Body of pancreas (tissue), 4 donors: ENCODE measurements around the gene DAB2. TPM values are rescaled to one million over a fixed set of nuclear protein-coding genes. Genes with fewer than 3 reads are reported as not detected.

Experiments used
- ATAC-seq: fragments of 150-250 bp; one replicate; pipeline ENCODE4 v1.9.1; 2016
- DNase-seq, 4 donors: peaks; one replicate each; pipeline ENCODE4 v3.0.0-alpha.2; 2019
- H3K27ac ChIP-seq, 4 donors: fragments of 200-600 bp; sonication (generic); 1 replicate in 3 of 4; 2 replicates in 1 of 4; pipeline versions ENCODE4 v1.5.1 to v1.6.1; 2016 to 2019; ENCODE audit warnings: mild to moderate bottlenecking in 1 of 4, mixed read lengths in 1 of 4, moderate library complexity in 1 of 4
- H3K27me3 ChIP-seq, 2 donors: fragments of 200-600 bp; sonication (generic); one replicate each; pipeline ENCODE4 v1.6.0; 2016; ENCODE audit warnings: mild to moderate bottlenecking in 1 of 2
- H3K36me3 ChIP-seq, 2 donors: fragments of 200-600 bp; sonication (generic); replicated peaks in 1 of 2; 2 replicates each; pipeline ENCODE4 v1.5.1; 2016; ENCODE audit warnings: low read depth in 2 of 2; ENCODE audit not compliant: insufficient read depth in 1 of 2
- H3K4me1 ChIP-seq: fragments of 200-600 bp; sonication (generic); one replicate; pipeline ENCODE4 v1.6.0; 2016
- H3K4me3 ChIP-seq, 2 donors: fragments of 200-600 bp; sonication (generic); 1 replicate in 1 of 2; 2 replicates in 1 of 2; pipeline ENCODE4 v1.5.1; 2016 to 2019
- H3K9me3 ChIP-seq, 3 donors: fragments of 200-600 bp; sonication (generic); 1 replicate in 2 of 3; 2 replicates in 1 of 3; pipeline ENCODE4 v1.5.1; 2016
- POLR2A ChIP-seq, 3 donors: fragments of 450-650 bp; IDR thresholded peaks; one replicate each; pipeline ENCODE4 v1.6.1; 2016; ENCODE audit warnings: antibody characterized with exemption in 3 of 3, mild to moderate bottlenecking in 2 of 3
- WGBS, 2 donors: methylation state at CpG; one replicate each; pipeline ENCODE4 v1.1.5; 2017; 5-methylcytosine and 5-hydroxymethylcytosine counted together
- intact Hi-C: fragments of 100-400 bp; cut with DNase I; formaldehyde crosslinking; loops from one replicate; pipeline ENCODE4 v1.15.1; 2023
- total RNA-seq, 2 donors: library from RNA; depleted of rRNA; stranded (reverse); fragments of >200 nt; gene quantifications; one replicate each; pipeline ENCODE4 v1.1.0, GENCODE V29; 2016
- TF ChIP-seq, protein P1 (sequence below), 7 experiments: fragments of 450-650 bp in 4 of 7; fragments of 200-600 bp in 3 of 7; sonication (generic) in 3 of 7; IDR thresholded peaks; one replicate each; pipeline ENCODE4 v1.5.1; 2016 to 2019; ENCODE audit warnings: antibody characterized with exemption in 7 of 7

DAB2 gene
- total RNA-seq, 2 donors from 2014 or later = 33.9 to 39.4 TPM

GRCh38 chr5:39396843-39397242 is 27.9 kb downstream of the DAB2 start:
- ATAC-seq (no peak), DNase-seq (no peak)
- Histone ChIP-seq H3K4me1 (peaks cover 10% of the 10 kb centered on the region), H3K27ac (no peak overlapping the region), H3K9me3 (no peaks in the 10 kb centered on the region), H3K27me3 (no peaks in the 10 kb centered on the region), H3K36me3 (no peaks in the 10 kb centered on the region), H3K4me3 (no peak overlapping the region)
- 25 to 50% methylated on average over 1 to 3 of the region's 3 CpGs for WGBS, 2 donors
- intact Hi-C loops = no loop called here
- TF ChIP-seq, protein P1, sequence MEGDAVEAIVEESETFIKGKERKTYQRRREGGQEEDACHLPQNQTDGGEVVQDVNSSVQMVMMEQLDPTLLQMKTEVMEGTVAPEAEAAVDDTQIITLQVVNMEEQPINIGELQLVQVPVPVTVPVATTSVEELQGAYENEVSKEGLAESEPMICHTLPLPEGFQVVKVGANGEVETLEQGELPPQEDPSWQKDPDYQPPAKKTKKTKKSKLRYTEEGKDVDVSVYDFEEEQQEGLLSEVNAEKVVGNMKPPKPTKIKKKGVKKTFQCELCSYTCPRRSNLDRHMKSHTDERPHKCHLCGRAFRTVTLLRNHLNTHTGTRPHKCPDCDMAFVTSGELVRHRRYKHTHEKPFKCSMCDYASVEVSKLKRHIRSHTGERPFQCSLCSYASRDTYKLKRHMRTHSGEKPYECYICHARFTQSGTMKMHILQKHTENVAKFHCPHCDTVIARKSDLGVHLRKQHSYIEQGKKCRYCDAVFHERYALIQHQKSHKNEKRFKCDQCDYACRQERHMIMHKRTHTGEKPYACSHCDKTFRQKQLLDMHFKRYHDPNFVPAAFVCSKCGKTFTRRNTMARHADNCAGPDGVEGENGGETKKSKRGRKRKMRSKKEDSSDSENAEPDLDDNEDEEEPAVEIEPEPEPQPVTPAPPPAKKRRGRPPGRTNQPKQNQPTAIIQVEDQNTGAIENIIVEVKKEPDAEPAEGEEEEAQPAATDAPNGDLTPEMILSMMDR (IDR thresholded peaks at IDR 0.05) = no peak
- no peak for TF ChIP-seq POLR2A (IDR thresholded peaks at IDR 0.05)

- Histone ChIP-seq H3K27ac (no peak overlapping the region), H3K36me3 (no peaks in the 10 kb centered on the region), H3K9me3 (no peaks in the 10 kb centered on the region), H3K4me1 (peaks cover 2% of the 10 kb centered on the region), H3K27me3 (no peaks in the 10 kb centered on the region), H3K4me3 (no peak overlapping the region)
- TF ChIP-seq, protein P1 (IDR thresholded peaks at IDR 0.05) = no peak
- no peak for TF ChIP-seq POLR2A (IDR thresholded peaks at IDR 0.05)
- DNase-seq (no peak), ATAC-seq (no peak)
- intact Hi-C loops = no loop called here
Observed at GRCh38 chr5:39395521-39395920, 29.3 kb downstream of the DAB2 start.

DNA sequence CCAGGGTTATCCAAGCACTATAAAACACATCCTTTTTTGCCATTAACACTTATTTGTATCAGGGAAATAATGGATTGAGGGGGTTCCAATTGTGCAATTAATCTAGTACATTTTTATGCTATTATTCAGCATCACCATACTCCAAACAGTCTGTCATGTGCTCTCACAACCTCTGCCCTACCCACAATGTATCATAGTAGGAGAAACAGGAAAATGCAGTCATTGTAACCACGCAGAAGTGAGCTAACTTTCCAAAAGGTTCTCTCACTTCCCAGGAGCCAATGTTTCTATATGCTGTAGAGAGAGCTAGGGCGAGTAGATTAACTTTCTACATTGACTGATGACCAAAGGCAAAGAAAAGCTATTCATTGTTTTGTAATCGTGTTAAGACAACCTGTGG is 29.8 kb downstream of the DAB2 start:
- ATAC-seq = no peak

GRCh38 chr5:39390945-39391344 is 33.8 kb downstream of the DAB2 start:
- DNase-seq = no peak
- WGBS, 2 donors = 87 to 90% methylated on average over 3 of the region's 3 CpGs
- no peaks in the 10 kb centered on the region for H3K9me3 ChIP-seq
- no peak for TF ChIP-seq POLR2A (IDR thresholded peaks at IDR 0.05)
- TF ChIP-seq, protein P1 (IDR thresholded peaks at IDR 0.05) = no peak
- intact Hi-C loops = no loop called here
- no peaks in the 10 kb centered on the region for H3K27me3 ChIP-seq
- H3K27ac ChIP-seq = no peak overlapping the region
- no peaks in the 10 kb centered on the region for H3K36me3 ChIP-seq
- no peak for ATAC-seq
- no peaks in the 10 kb centered on the region for H3K4me1 ChIP-seq
- H3K4me3 ChIP-seq = no peak overlapping the region

More for the DNA sequence above, 29.8 kb downstream of the DAB2 start:
- no peak for TF ChIP-seq POLR2A (IDR thresholded peaks at IDR 0.05)
- TF ChIP-seq, protein P1 (IDR thresholded peaks at IDR 0.05) = no peak
- Histone ChIP-seq H3K36me3 (no peaks in the 10 kb centered on the region), H3K4me3 (no peak overlapping the region), H3K4me1 (no peaks in the 10 kb centered on the region), H3K27ac (no peak overlapping the region), H3K9me3 (no peaks in the 10 kb centered on the region), H3K27me3 (no peaks in the 10 kb centered on the region)
- intact Hi-C loops = no loop called here
- WGBS, 2 donors = 22 to 30% methylated on average over 3 of the region's 3 CpGs
- DNase-seq = no peak

DNA sequence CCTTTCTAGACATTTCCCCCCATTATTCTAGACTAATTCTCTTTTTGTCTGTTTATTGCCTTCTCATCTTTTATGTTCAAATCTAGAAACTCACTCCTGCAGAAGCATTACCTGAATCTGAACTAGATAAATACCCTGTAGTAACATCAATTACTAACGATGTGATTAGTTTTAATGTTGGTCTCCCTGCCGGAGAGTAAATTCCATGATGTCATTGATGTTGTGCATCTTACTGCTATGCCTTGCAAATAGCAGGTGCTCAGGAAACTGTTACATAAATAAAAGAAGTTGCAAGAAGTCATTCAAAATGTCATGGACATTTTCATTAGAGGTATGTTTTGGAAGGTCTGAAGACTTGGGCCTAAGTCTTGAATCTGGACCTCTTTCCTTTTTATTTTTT is 37.5 kb downstream of the DAB2 start:
- Histone ChIP-seq H3K36me3 (peaks cover 0 to 2% of the 10 kb centered on the region in 2 donors), H3K27me3 (no peaks in the 10 kb centered on the region), H3K27ac (no peak overlapping the region), H3K4me3 (no peak overlapping the region), H3K9me3 (no peaks in the 10 kb centered on the region), H3K4me1 (no peaks in the 10 kb centered on the region)
- 86 to 89% methylated on average over 2 of the region's 2 CpGs for WGBS, 2 donors
- intact Hi-C loops = no loop called here
- no peak for ATAC-seq
- TF ChIP-seq, protein P1 (IDR thresholded peaks at IDR 0.05) = no peak
- no peak for TF ChIP-seq POLR2A (IDR thresholded peaks at IDR 0.05)
- no peak for DNase-seq
